ENCODE measurements around the gene C19orf38.
"Not testable (repeated sequence)": the region's sequence is repeated elsewhere in the genome, so short reads cannot be mapped to it uniquely, and the experiment has no call there.

The C19orf38 gene

GRCh38 chr19:10856899-10857298, 8.7 kb downstream of the C19orf38 start:
- H3K4me1 Mint-ChIP-seq; H3K9me3 Mint-ChIP-seq; H3K27ac Mint-ChIP-seq; H3K4me3 Mint-ChIP-seq; H3K36me3 Mint-ChIP-seq; ATAC-seq; DNase-seq (ENCODE audit: low spot score in 2 of 2): not testable (repeated sequence)

GRCh38 chr19:10858204-10858828, 10.1 kb downstream of the C19orf38 start:
- no peaks in the 10 kb centered on the region for H3K9me3 Mint-ChIP-seq
- ATAC-seq (peak; percentile 73), DNase-seq (ENCODE audit: low spot score in 2 of 2) (peak; percentile 42 to 77)
- H3K4me3 Mint-ChIP-seq, result no peak overlapping the region
- H3K27ac Mint-ChIP-seq, result peak overlapping the region; percentile 26
- H3K4me1 Mint-ChIP-seq, result peaks cover 3% of the 10 kb centered on the region
- no peaks in the 10 kb centered on the region for H3K36me3 Mint-ChIP-seq

- no peak for ATAC-seq
- Mint-ChIP-seq H3K9me3 (no peaks in the 10 kb centered on the region), H3K36me3 (no peaks in the 10 kb centered on the region), H3K4me1 (peaks cover 15% of the 10 kb centered on the region), H3K27ac (no peak overlapping the region), H3K4me3 (no peak overlapping the region)
- peak in 1 of 2 donors; percentile 62 for DNase-seq (ENCODE audit: low spot score in 2 of 2)
These were observed 13.0 kb downstream of the C19orf38 start for GRCh38 chr19:10861103-10861651.

GRCh38 chr19:10862561-10863106, 14.4 kb downstream of the C19orf38 start:
- H3K4me3 Mint-ChIP-seq, result no peak overlapping the region
- no peak for ATAC-seq
- no peak for DNase-seq (ENCODE audit: low spot score in 2 of 2)
- H3K4me1 Mint-ChIP-seq, result peaks cover 15% of the 10 kb centered on the region
- H3K36me3 Mint-ChIP-seq, result no peaks in the 10 kb centered on the region
- no peaks in the 10 kb centered on the region for H3K9me3 Mint-ChIP-seq
- H3K27ac Mint-ChIP-seq, result peak overlapping the region; percentile 29

GRCh38 chr19:10863107-10863717, 15.0 kb downstream of the C19orf38 start:
- H3K36me3 Mint-ChIP-seq, result no peaks in the 10 kb centered on the region
- H3K4me3 Mint-ChIP-seq, result no peak overlapping the region
- H3K27ac Mint-ChIP-seq, result peak overlapping the region; percentile 29
- no peaks in the 10 kb centered on the region for H3K9me3 Mint-ChIP-seq
- peaks cover 20% of the 10 kb centered on the region for H3K4me1 Mint-ChIP-seq
- no peak for ATAC-seq
- no peak for DNase-seq (ENCODE audit: low spot score in 2 of 2)

- Mint-ChIP-seq H3K4me3 (peak overlapping the region; percentile 4), H3K27ac (peak overlapping the region; percentile 43), H3K4me1 (peaks cover 26% of the 10 kb centered on the region), H3K9me3 (no peaks in the 10 kb centered on the region), H3K36me3 (no peaks in the 10 kb centered on the region)
- ATAC-seq, result peak; percentile 91
- DNase-seq (ENCODE audit: low spot score in 2 of 2), result peak; percentile 82 to 91
These were observed 16.3 kb downstream of the C19orf38 start for GRCh38 chr19:10864538-10864899.

- H3K9me3 Mint-ChIP-seq, result no peaks in the 10 kb centered on the region
- no peaks in the 10 kb centered on the region for H3K36me3 Mint-ChIP-seq
- no peak overlapping the region for H3K27ac Mint-ChIP-seq
- DNase-seq (ENCODE audit: low spot score in 2 of 2) (no peak), ATAC-seq (no peak)
- H3K4me3 Mint-ChIP-seq, result no peak overlapping the region
- peaks cover 40% of the 10 kb centered on the region for H3K4me1 Mint-ChIP-seq
These were observed 18.3 kb downstream of the C19orf38 start for GRCh38 chr19:10866495-10866894.

- Mint-ChIP-seq H3K4me1 (peaks cover 40% of the 10 kb centered on the region), H3K9me3 (no peaks in the 10 kb centered on the region), H3K36me3 (peaks cover 19% of the 10 kb centered on the region), H3K27ac (peak overlapping the region; percentile 23), H3K4me3 (no peak overlapping the region)
- DNase-seq (ENCODE audit: low spot score in 2 of 2) (no peak), ATAC-seq (no peak)
These were observed 20.8 kb downstream of the C19orf38 start for GRCh38 chr19:10868872-10869547.

- Mint-ChIP-seq H3K27ac (peak overlapping the region; percentile 89), H3K4me3 (peak overlapping the region; percentile 75), H3K4me1 (peaks cover 32% of the 10 kb centered on the region), H3K36me3 (peaks cover 27% of the 10 kb centered on the region)
- not testable (repeated sequence) for ATAC-seq; DNase-seq (ENCODE audit: low spot score in 2 of 2); H3K9me3 Mint-ChIP-seq
These were observed 21.7 kb downstream of the C19orf38 start for GRCh38 chr19:10869872-10870311.

- H3K4me1 Mint-ChIP-seq, result peaks cover 32% of the 10 kb centered on the region
- H3K27ac Mint-ChIP-seq, result peak overlapping the region; percentile 89
- peaks cover 27% of the 10 kb centered on the region for H3K36me3 Mint-ChIP-seq
- ATAC-seq (no peak), DNase-seq (ENCODE audit: low spot score in 2 of 2) (no peak)
- peak overlapping the region; percentile 75 for H3K4me3 Mint-ChIP-seq
- no peaks in the 10 kb centered on the region for H3K9me3 Mint-ChIP-seq
These were observed 22.3 kb downstream of the C19orf38 start for GRCh38 chr19:10870501-10870954.

- DNase-seq (ENCODE audit: low spot score in 2 of 2), result peak; percentile 99
- H3K9me3 Mint-ChIP-seq, result no peaks in the 10 kb centered on the region
- H3K36me3 Mint-ChIP-seq, result peaks cover 27% of the 10 kb centered on the region
- peak within 1 kb of the TSS; percentile 89 for H3K27ac Mint-ChIP-seq
- ATAC-seq, result peak; percentile 91
- peaks cover 32% of the 10 kb centered on the region for H3K4me1 Mint-ChIP-seq
- peak within 1 kb of the TSS; percentile 79 for H3K4me3 Mint-ChIP-seq
These were observed 22.9 kb downstream of the C19orf38 start, which contains the start of gene CARM1 for GRCh38 chr19:10870955-10871603. TSS of gene CARM1 (plus strand) at chr19:10871553. CDS start at chr19:10871703, 150 bp downstream.

- H3K9me3 Mint-ChIP-seq, result no peaks in the 10 kb centered on the region
- H3K4me1 Mint-ChIP-seq, result peaks cover 39% of the 10 kb centered on the region
- H3K36me3 Mint-ChIP-seq, result peaks cover 27% of the 10 kb centered on the region
- peak overlapping the region; percentile 79 for H3K4me3 Mint-ChIP-seq
- ATAC-seq (peak; percentile 8), DNase-seq (ENCODE audit: low spot score in 2 of 2) (peak; percentile 35 to 69)
- H3K27ac Mint-ChIP-seq, result peak overlapping the region; percentile 82
These were observed 23.7 kb downstream of the C19orf38 start for GRCh38 chr19:10871711-10872545.

- peaks cover 41% of the 10 kb centered on the region for H3K4me1 Mint-ChIP-seq
- ATAC-seq, result no peak
- DNase-seq (ENCODE audit: low spot score in 2 of 2), result peak in 1 of 2 donors; percentile 56
- peak overlapping the region; percentile 82 for H3K27ac Mint-ChIP-seq
- peaks cover 27% of the 10 kb centered on the region for H3K36me3 Mint-ChIP-seq
- peak overlapping the region; percentile 79 for H3K4me3 Mint-ChIP-seq
- H3K9me3 Mint-ChIP-seq, result no peaks in the 10 kb centered on the region
These were observed 24.4 kb downstream of the C19orf38 start for GRCh38 chr19:10872546-10873107.

- peaks cover 43% of the 10 kb centered on the region for H3K4me1 Mint-ChIP-seq
- H3K4me3 Mint-ChIP-seq, result peak overlapping the region; percentile 17
- DNase-seq (ENCODE audit: low spot score in 2 of 2) (no peak), ATAC-seq (no peak)
- H3K27ac Mint-ChIP-seq, result no peak overlapping the region
- H3K9me3 Mint-ChIP-seq, result no peaks in the 10 kb centered on the region
- H3K36me3 Mint-ChIP-seq, result peaks cover 27% of the 10 kb centered on the region
These were observed 25.8 kb downstream of the C19orf38 start for GRCh38 chr19:10874024-10874423.
